GM12878 (cell line): ENCODE results near the gene LRIT2. TPM values are rescaled to one million over a fixed set of nuclear protein-coding genes. Genes with fewer than 3 reads are reported as not detected.

Source experiments
- ATAC-seq: fragments of 200-7000 bp; cut with Tn5 transposase; 3 replicates; pipeline ENCODE4 v1.9.1; 2020; ENCODE audit warnings: mild to moderate bottlenecking, moderate library complexity
- BruUV-seq: library from RNA; stranded (reverse); fragments of 400-500 nt; replicated peaks from 2 replicates; lab custom pipeline; 2021; lab: Mats Ljungman, UMichigan
- CTCF ChIA-PET: fragments of 300-600 bp; sonication (Branson Sonifier 250); formaldehyde crosslinking; extraction: SDS; loops from one replicate; lab custom pipeline; 2021; ENCODE audit warnings: inconsistent platforms; lab: Yijun Ruan, JAX
- POLR2A ChIA-PET: fragments of 350-600 bp; formaldehyde crosslinking; extraction: SDS; loops from one replicate; lab custom pipeline; 2021; ENCODE audit warnings: inconsistent platforms; lab: Charles Lee
- RAD21 ChIA-PET: fragments of 300-600 bp; sonication (Branson Sonifier 250); formaldehyde crosslinking; loops from one replicate; lab custom pipeline; 2023; ENCODE audit warnings: antibody characterized with exemption; ENCODE audit not compliant: unreplicated experiment; lab: Charles Lee
- SMC1A ChIA-PET: fragments of 300-600 bp; sonication (Branson Sonifier 250); formaldehyde crosslinking; loops from one replicate; lab custom pipeline; 2023; ENCODE audit not compliant: unreplicated experiment, uncharacterized antibody; lab: Charles Lee
- DNase-seq: peaks from one replicate; pipeline ENCODE4 v3.0.0-alpha.2; 2011; ENCODE audit warnings: low read depth, low spot score
- FAIRE-seq: peaks from 3 replicates; lab custom pipeline; 2011; peaks lifted over from hg19 to GRCh38; lab: Jason Lieb, UNC
- H2AFZ ChIP-seq: 2 replicates; pipeline ENCODE4 v1.6.0; 2011; ENCODE audit warnings: low read depth, low read length, control low read depth; ENCODE audit not compliant: control insufficient read depth
- H3K27ac ChIP-seq: 2 replicates; pipeline ENCODE4 v1.5.1; 2011; ENCODE audit warnings: control low read depth; ENCODE audit not compliant: control insufficient read depth, insufficient read depth
- H3K27me3 ChIP-seq, 2 experiments: replicated peaks in 1 of 2; 2 replicates each; pipeline versions ENCODE4 v1.6.0 to v1.6.1; 2011; ENCODE audit warnings: low read length in 1 of 2; ENCODE audit not compliant: control insufficient read depth in 2 of 2, insufficient read depth in 2 of 2
- H3K36me3 ChIP-seq, 2 experiments: 2 replicates each; pipeline ENCODE4 v1.5.1; 2011; ENCODE audit warnings: low read length in 1 of 2; ENCODE audit not compliant: control insufficient read depth in 2 of 2, insufficient read depth in 2 of 2
- H3K4me1 ChIP-seq: 2 replicates; pipeline ENCODE4 v1.6.1; 2011; ENCODE audit warnings: mild to moderate bottlenecking, low read length, moderate library complexity, mixed read lengths; ENCODE audit not compliant: control insufficient read depth, insufficient read depth
- H3K4me2 ChIP-seq: 2 replicates; pipeline ENCODE4 v1.6.0; 2011; ENCODE audit warnings: control low read depth; ENCODE audit not compliant: control insufficient read depth, insufficient read depth
- H3K4me3 ChIP-seq: fragments of 200-600 bp; sonication (generic); 2 replicates; pipeline ENCODE4 v1.5.1; 2016
- H3K79me2 ChIP-seq: 2 replicates; pipeline ENCODE4 v1.6.0; 2011; ENCODE audit warnings: low read length; ENCODE audit not compliant: control insufficient read depth, insufficient read depth
- H3K9ac ChIP-seq: 2 replicates; pipeline ENCODE4 v1.8.0; 2011; ENCODE audit warnings: low read length, control low read depth, mixed read lengths; ENCODE audit not compliant: control insufficient read depth, insufficient read depth
- H3K9me3 ChIP-seq: replicated peaks from 3 replicates; pipeline ENCODE4 v1.5.1; 2011; ENCODE audit warnings: mild to moderate bottlenecking, low read length; ENCODE audit not compliant: control insufficient read depth, insufficient read depth
- H4K20me1 ChIP-seq: 2 replicates; pipeline ENCODE4 v1.6.0; 2011; ENCODE audit not compliant: control insufficient read depth, insufficient read depth
- CHD4 ChIP-seq: fragments of 200-600 bp; sonication (generic); IDR thresholded peaks from 2 replicates; pipeline ENCODE4 v1.6.1; 2016; ENCODE audit warnings: mild to moderate bottlenecking
- MEF2B ChIP-seq: fragments of 450-650 bp; IDR thresholded peaks from 2 replicates; pipeline ENCODE4 v1.6.1; 2018; ENCODE audit warnings: mild to moderate bottlenecking, moderate library complexity; ENCODE audit not compliant: partially characterized antibody, poor library complexity, severe bottlenecking
- STAT1 ChIP-seq: fragments of 450-650 bp; conservative IDR thresholded peaks from 2 replicates; pipeline ENCODE4 v1.6.1; 2014; ENCODE audit warnings: antibody characterized with exemption, mild to moderate bottlenecking
- ZNF622 ChIP-seq: fragments of 450-650 bp; IDR thresholded peaks from 2 replicates; pipeline ENCODE4 v1.6.1; 2017; ENCODE audit warnings: mild to moderate bottlenecking, inconsistent platforms
- WGBS: methylation state at CpG from one replicate; pipeline ENCODE4 v1.1.6; 2016; ENCODE audit warnings: low lambda C conversion rate; ENCODE audit not compliant: insufficient replicate concordance, insufficient coverage; ENCODE audit errors: missing lambda C conversion rate; 5-methylcytosine and 5-hydroxymethylcytosine counted together
- in situ Hi-C: fragments of 300-500 bp; cut with MboI; formaldehyde crosslinking; loops from 9 replicates; pipeline ENCODE4 v1.14.3; 2018; ENCODE audit warnings: mixed read lengths
- intact Hi-C: fragments of 100-400 bp; cut with micrococcal nuclease; formaldehyde crosslinking; loops from one replicate; pipeline ENCODE4 v1.14.2; 2022; ENCODE audit not compliant: unreplicated experiment
- polyA plus RNA-seq, 11 experiments: library from polyadenylated mRNA; depleted of rRNA in 4 of 11; unstranded in 6 of 11; stranded (reverse) in 5 of 11; fragments of >200 nt; fragmentation: Nextera tagmentation in 4 of 11; fragmentation: Illumina TruSeq in 1 of 11; extraction: Ambion mirVana in 4 of 11; extraction: Trizol in 1 of 11; gene quantifications; 1 replicate in 1 of 11; 2 replicates in 10 of 11; pipeline versions ENCODE4 v1.2.1 to v1.2.3, GENCODE V29; 2011 to 2016; ENCODE audit warnings: inconsistent platforms in 2 of 11, missing spikeins in 2 of 11, low read depth in 1 of 11
- total RNA-seq, 4 experiments: library from RNA; depleted of rRNA in 3 of 4; stranded (reverse); fragments of >200 nt in 3 of 4; fragmentation: Illumina TruSeq in 1 of 4; extraction: Trizol in 1 of 4; gene quantifications; 2 replicates each; pipeline versions ENCODE4 v1.2.1 to v1.2.3, GENCODE V29; 2013 to 2021
- TF ChIP-seq, protein P1 (sequence below): fragments of 450-650 bp; IDR thresholded peaks from 2 replicates; pipeline ENCODE4 v1.6.1; 2017; ENCODE audit warnings: low read depth, mild to moderate bottlenecking, moderate library complexity

Gene LRIT2
- total and polyA plus RNA-seq, 10 of the 15 experiments (the other 5 are each of a cell fraction or from before 2014, with no cell fraction given), result not detected

DNA sequence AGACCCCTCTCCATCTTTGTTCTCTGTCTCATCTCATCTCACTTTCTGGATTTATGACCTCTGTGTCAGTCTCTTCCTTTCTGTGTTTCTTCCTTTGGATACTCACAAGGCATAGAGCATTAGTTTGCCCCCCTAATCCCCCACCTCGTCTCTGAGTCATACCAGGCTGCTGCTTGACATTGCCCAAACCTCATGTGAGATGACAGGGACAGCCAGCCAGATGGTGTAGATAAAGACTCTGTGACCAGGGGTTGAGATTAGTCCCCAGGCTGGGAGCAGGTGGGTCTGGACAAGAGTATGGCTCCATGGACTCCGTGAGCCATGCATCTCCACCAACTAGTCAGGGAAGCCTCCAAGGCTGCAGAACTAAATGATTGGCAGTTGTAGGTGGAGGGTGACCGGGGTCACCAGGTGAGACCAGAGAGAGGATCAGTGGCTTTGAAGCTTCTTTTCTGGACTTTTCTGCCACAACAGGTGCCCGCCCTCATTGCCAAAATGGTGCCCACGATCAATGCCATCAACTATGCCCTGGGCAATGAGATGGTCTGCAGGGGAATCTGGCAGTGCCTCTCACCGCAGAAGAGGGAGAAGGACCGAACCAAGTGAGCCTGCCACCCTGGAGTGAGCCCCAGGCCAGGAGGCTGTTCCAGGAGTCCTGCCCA is 32.8 kb upstream of the LRIT2 start:
- H3K9ac ChIP-seq, result no peak overlapping the region
- H3K4me2 ChIP-seq, result no peak overlapping the region
- BruUV-seq, result no TSS peak
- POLR2A ChIA-PET, result no interaction called here
- H2AFZ ChIP-seq, result no peak overlapping the region
- no peaks in the 10 kb centered on the region for H4K20me1 ChIP-seq
- intact Hi-C loops, result no loop called here
- no peak overlapping the region for H3K4me3 ChIP-seq
- no peak for ATAC-seq
- H3K36me3 ChIP-seq, result no peaks in the 10 kb centered on the region
- H3K27me3 ChIP-seq, result no peaks in the 10 kb centered on the region; a peak in 1 of 4 replicates
- CTCF ChIA-PET, result interaction anchor here (0.6 to 1.6 kb wide), 2 partner anchors 172 to 579 kb away, joined by 3 to 6 read pairs; no protein-coding TSS in a partner anchor
- WGBS, result 31% methylated on average over 7 of the region's 7 CpGs
- H3K4me1 ChIP-seq, result no peaks in the 10 kb centered on the region
- TF ChIP-seq, protein P1, sequence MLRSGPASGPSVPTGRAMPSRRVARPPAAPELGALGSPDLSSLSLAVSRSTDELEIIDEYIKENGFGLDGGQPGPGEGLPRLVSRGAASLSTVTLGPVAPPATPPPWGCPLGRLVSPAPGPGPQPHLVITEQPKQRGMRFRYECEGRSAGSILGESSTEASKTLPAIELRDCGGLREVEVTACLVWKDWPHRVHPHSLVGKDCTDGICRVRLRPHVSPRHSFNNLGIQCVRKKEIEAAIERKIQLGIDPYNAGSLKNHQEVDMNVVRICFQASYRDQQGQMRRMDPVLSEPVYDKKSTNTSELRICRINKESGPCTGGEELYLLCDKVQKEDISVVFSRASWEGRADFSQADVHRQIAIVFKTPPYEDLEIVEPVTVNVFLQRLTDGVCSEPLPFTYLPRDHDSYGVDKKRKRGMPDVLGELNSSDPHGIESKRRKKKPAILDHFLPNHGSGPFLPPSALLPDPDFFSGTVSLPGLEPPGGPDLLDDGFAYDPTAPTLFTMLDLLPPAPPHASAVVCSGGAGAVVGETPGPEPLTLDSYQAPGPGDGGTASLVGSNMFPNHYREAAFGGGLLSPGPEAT, result no peak
- TF ChIP-seq STAT1 (no peak), ZNF622 (no peak), MEF2B (no peak), CHD4 (no peak)
- TF ChIP-seq, all 136 proteins: peak for 0
- ChIA-PET SMC1A (no interaction called here), RAD21 (no interaction called here)
- Histone ChIP-seq H3K27ac (no peak overlapping the region), H3K9me3 (no peaks in the 10 kb centered on the region), H3K79me2 (no peaks in the 10 kb centered on the region)
- in situ Hi-C loops, result no loop called here
- DNase-seq (no peak), FAIRE-seq (no peak)
